Adrenal gland (tissue), 12 donors: ENCODE data around the gene STAM. TPM values are rescaled to one million over a fixed set of nuclear protein-coding genes. Genes with fewer than 3 reads are reported as not detected.
"Not testable (repeated sequence)": the region's sequence is repeated elsewhere in the genome, so short reads cannot be mapped to it uniquely, and the experiment has no call there.

ENCODE experiments used
- DNase-seq, 7 donors: peaks; one replicate each; pipeline ENCODE4 v3.0.0-alpha.2; 2019 to 2020
- H3K27ac ChIP-seq, 5 donors: fragments of 200-600 bp; sonication (generic) in 4 of 5; 1 replicate in 3 of 5; 2 replicates in 2 of 5; pipeline versions ENCODE4 v1.5.1 to v1.8.0; 2016 to 2020; ENCODE audit warnings: mild to moderate bottlenecking in 1 of 5
- H3K27me3 ChIP-seq: fragments of 200-600 bp; 2 replicates; pipeline ENCODE4 v1.8.0; 2021
- H3K36me3 ChIP-seq, 2 donors: fragments of 200-600 bp; replicated peaks in 1 of 2; 1 replicate in 1 of 2; 2 replicates in 1 of 2; pipeline versions ENCODE4 v1.5.1 to v1.8.0; 2018 to 2022
- H3K4me1 ChIP-seq, 2 donors: fragments of 200-600 bp; replicated peaks in 1 of 2; 1 replicate in 1 of 2; 2 replicates in 1 of 2; pipeline versions ENCODE4 v1.5.1 to v1.8.0; 2018 to 2021
- H3K4me3 ChIP-seq, 4 donors: fragments of 200-600 bp; sonication (generic) in 3 of 4; one replicate each; pipeline ENCODE4 v1.5.1; 2016 to 2018
- H3K9me3 ChIP-seq, 3 donors: fragments of 200-600 bp; sonication (generic) in 1 of 3; replicated peaks in 1 of 3; 1 replicate in 2 of 3; 2 replicates in 1 of 3; pipeline versions ENCODE4 v1.5.1 to v1.8.0; 2016 to 2021
- POLR2A ChIP-seq, 2 donors: fragments of 450-650 bp; IDR thresholded peaks; one replicate each; pipeline ENCODE4 v1.6.1; 2017; ENCODE audit warnings: antibody characterized with exemption in 2 of 2, mild to moderate bottlenecking in 2 of 2, moderate library complexity in 1 of 2
- WGBS, 4 donors: extraction: QIAGEN DNeasy Blood & Tissue Kit in 2 of 4; methylation state at CpG; one replicate each; pipeline versions ENCODE4 v1.1.5 to v1.1.7; 2013 to 2017; 5-methylcytosine and 5-hydroxymethylcytosine counted together
- intact Hi-C, 2 donors: fragments of 100-400 bp; cut with DNase I; formaldehyde crosslinking; loops; one replicate each; pipeline versions ENCODE4 v1.14.1 to v1.15.0; 2022 to 2023
- polyA plus RNA-seq, 3 donors: library from polyadenylated mRNA; stranded (reverse); fragments of 200-250 nt in 2 of 3; fragments of 350-450 nt in 1 of 3; fragmentation: Illumina TruSeq in 1 of 3; extraction: RNeasy Lipid Tissue Mini Kit (QIAGEN cat#74804) in 1 of 3; gene quantifications; one replicate each; pipeline ENCODE4 v1.2.3, GENCODE V29; 2013 to 2014
- total RNA-seq, 9 donors: library from RNA; depleted of rRNA in 4 of 9; stranded (reverse); fragments of >200 nt in 4 of 9; fragments of 120-200 nt in 1 of 9; fragmentation: NEBNext Ultra II Directional in 1 of 9; extraction: Animal tissue kit (Norgen Biotek cat#: 25700) in 1 of 9; gene quantifications; one replicate each; pipeline versions ENCODE4 v1.1.0 to v1.2.4, GENCODE V29; 2013 to 2023
- TF ChIP-seq, protein P1 (sequence below), 6 experiments: fragments of 450-650 bp in 4 of 6; fragments of 200-600 bp in 2 of 6; sonication (generic) in 1 of 6; IDR thresholded peaks; 1 replicate in 5 of 6; 2 replicates in 1 of 6; pipeline versions ENCODE4 v1.5.1 to v1.8.0; 2016 to 2021; ENCODE audit warnings: antibody characterized with exemption in 6 of 6, mild to moderate bottlenecking in 2 of 6, moderate library complexity in 1 of 6
- donor health status: healthy with polysubstance abuse.
- donor health status: Bipolar disorder and iron deficiency.
- donor health status: DM: yes; HTN: yes; CAD: no.
- donor health status: DM: no; HTN: no; CAD: no.
- donor health status: DM: no; HTN: no; CAD: no.
- donor health status: DM: yes; HTN: yes; CAD: no.

Gene STAM
- total and polyA plus RNA-seq, 12 donors, result 10.3 to 58.4 (median 27.0) TPM

- TF ChIP-seq POLR2A (IDR thresholded peaks at IDR 0.05), result no peak
- TF ChIP-seq, protein P1, sequence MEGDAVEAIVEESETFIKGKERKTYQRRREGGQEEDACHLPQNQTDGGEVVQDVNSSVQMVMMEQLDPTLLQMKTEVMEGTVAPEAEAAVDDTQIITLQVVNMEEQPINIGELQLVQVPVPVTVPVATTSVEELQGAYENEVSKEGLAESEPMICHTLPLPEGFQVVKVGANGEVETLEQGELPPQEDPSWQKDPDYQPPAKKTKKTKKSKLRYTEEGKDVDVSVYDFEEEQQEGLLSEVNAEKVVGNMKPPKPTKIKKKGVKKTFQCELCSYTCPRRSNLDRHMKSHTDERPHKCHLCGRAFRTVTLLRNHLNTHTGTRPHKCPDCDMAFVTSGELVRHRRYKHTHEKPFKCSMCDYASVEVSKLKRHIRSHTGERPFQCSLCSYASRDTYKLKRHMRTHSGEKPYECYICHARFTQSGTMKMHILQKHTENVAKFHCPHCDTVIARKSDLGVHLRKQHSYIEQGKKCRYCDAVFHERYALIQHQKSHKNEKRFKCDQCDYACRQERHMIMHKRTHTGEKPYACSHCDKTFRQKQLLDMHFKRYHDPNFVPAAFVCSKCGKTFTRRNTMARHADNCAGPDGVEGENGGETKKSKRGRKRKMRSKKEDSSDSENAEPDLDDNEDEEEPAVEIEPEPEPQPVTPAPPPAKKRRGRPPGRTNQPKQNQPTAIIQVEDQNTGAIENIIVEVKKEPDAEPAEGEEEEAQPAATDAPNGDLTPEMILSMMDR (IDR thresholded peaks at IDR 0.05), result no peak
- Histone ChIP-seq H3K4me1 (peaks cover 0 to 6% of the 10 kb centered on the region in 2 donors), H3K36me3 (peaks cover 0 to 34% of the 10 kb centered on the region in 2 donors), H3K4me3 (peak overlapping the region in 1 of 4 donors; percentile 19), H3K27me3 (no peaks in the 10 kb centered on the region), H3K9me3 (no peaks in the 10 kb centered on the region), H3K27ac (peak overlapping the region in 1 of 5 donors; percentile 4)
- 61 to 75% (median 66%) methylated on average over 18 of the region's 18 CpGs for WGBS, 4 donors
- intact Hi-C loops, result no loop called here
- no peak for DNase-seq
Measured at GRCh38 chr10:17712717-17713471, 68.9 kb downstream of the STAM start.

- no peak for DNase-seq
- Histone ChIP-seq H3K4me3 (no peak overlapping the region), H3K27ac (no peak overlapping the region), H3K27me3 (no peaks in the 10 kb centered on the region), H3K36me3 (peaks cover 0 to 27% of the 10 kb centered on the region in 2 donors), H3K9me3 (no peaks in the 10 kb centered on the region), H3K4me1 (peaks cover 0 to 6% of the 10 kb centered on the region in 2 donors)
- 95 to 97% (median 96%) methylated on average over 10 of the region's 10 CpGs for WGBS, 4 donors
- no peak for TF ChIP-seq POLR2A (IDR thresholded peaks at IDR 0.05)
- TF ChIP-seq, protein P1 (IDR thresholded peaks at IDR 0.05), result no peak
- intact Hi-C loops, result no loop called here
Measured at GRCh38 chr10:17713758-17714157, 69.8 kb downstream of the STAM start.

- intact Hi-C loops, result no loop called here
- no peak overlapping the region for H3K4me3 ChIP-seq
- DNase-seq, result no peak
- H3K36me3 ChIP-seq, result peaks cover 0 to 15% of the 10 kb centered on the region in 2 donors
- no peak overlapping the region for H3K27ac ChIP-seq
- no peaks in the 10 kb centered on the region for H3K27me3 ChIP-seq
- TF ChIP-seq, protein P1 (IDR thresholded peaks at IDR 0.05), result no peak
- TF ChIP-seq POLR2A (IDR thresholded peaks at IDR 0.05), result no peak
- H3K9me3 ChIP-seq, result no peaks in the 10 kb centered on the region
- H3K4me1 ChIP-seq, result peaks cover 0 to 6% of the 10 kb centered on the region in 2 donors
- 93 to 98% (median 98%) methylated on average over 4 of the region's 4 CpGs for WGBS, 4 donors
Measured at GRCh38 chr10:17716161-17716560, 72.2 kb downstream of the STAM start.

DNA sequence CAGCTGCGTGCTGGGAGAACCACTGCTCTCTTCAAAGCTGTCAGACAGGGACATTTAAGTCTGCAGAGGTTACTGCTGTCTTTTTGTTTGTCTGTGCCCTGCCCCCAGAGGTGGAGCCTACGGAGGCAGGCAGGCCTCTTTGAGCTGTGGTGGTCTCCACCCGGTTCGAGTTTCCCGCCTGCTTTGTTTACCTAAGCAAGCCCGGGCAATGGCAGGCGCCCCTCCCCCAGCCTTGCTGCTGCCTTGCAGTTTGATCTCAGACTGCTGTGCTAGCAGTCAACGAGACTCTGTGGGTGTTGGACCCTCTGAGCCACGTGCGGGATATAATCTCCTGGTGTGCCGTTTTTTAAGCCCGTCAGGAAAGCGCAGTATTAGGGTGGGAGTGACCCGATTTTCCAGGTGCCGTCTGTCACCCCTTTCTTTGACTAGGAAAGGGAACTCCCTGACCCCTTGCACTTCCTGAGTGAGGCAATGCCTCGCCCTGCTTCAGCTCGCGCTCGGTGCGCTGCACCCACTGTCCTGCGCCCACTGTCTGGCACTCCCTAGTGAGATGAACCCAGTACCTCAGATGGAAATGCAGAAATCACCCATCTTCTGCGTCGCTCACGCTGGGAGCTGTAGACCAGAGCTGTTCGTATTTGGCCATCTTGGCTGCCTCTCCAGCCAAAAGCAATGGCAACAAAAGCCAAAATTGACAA is 78.5 kb downstream of the STAM start:
- H3K9me3 ChIP-seq, H3K4me1 ChIP-seq, intact Hi-C loops, H3K36me3 ChIP-seq, DNase-seq, H3K4me3 ChIP-seq, H3K27ac ChIP-seq, H3K27me3 ChIP-seq: not testable (repeated sequence)
- 95 to 98% (median 96%) methylated on average over 18 to 24 of the region's 25 CpGs for WGBS, 4 donors
